ENCODE data around the gene PPP1R18. TPM values are rescaled to one million over a fixed set of nuclear protein-coding genes. Genes with fewer than 3 reads are reported as not detected.

Gene PPP1R18
- total and polyA plus RNA-seq, 2 experiments from 2014 or later: 67.8 to 108 TPM

GRCh38 chr6:30711758-30712380 lies 25.4 kb upstream of the PPP1R18 start:
- H3K4me1 ChIP-seq (ENCODE audit: insufficient read depth): peaks cover 5% of the 10 kb centered on the region; the same call in 1 of the 2 replicates
- H3K4me2 ChIP-seq (ENCODE audit: unreplicated experiment): no peak overlapping the region
- H3F3A ChIP-seq (ENCODE audit: insufficient read depth): no peaks in the 10 kb centered on the region
- H3K27ac ChIP-seq: no peak overlapping the region
- no peaks in the 10 kb centered on the region for H3K9me2 ChIP-seq (ENCODE audit: insufficient read depth)
- H3K9ac ChIP-seq: no peak overlapping the region
- no peak overlapping the region for H2AFZ ChIP-seq
- WGBS, 2 experiments (ENCODE audit: low coverage in 1 of 2, low lambda C conversion rate in 2 of 2, missing lambda C conversion rate in 2 of 2): 89 to 100% methylated on average over 1 of the region's 1 CpG
- no peaks in the 10 kb centered on the region for H4K20me1 ChIP-seq (ENCODE audit: insufficient read depth)
- H3K79me2 ChIP-seq (ENCODE audit: insufficient read depth): peaks cover 27% of the 10 kb centered on the region
- no peak overlapping the region for H3K4me3 ChIP-seq
- H3K9me3 ChIP-seq (ENCODE audit: low read depth): no peaks in the 10 kb centered on the region
- TF ChIP-seq EZH2phosphoT487 (IDR thresholded peaks at IDR 0.05; ENCODE audit: insufficient read depth, low read depth) (no peak), EZH2 (IDR thresholded peaks at IDR 0.05; ENCODE audit: insufficient read depth, poor library complexity, severe bottlenecking) (no peak)
- in situ Hi-C loops (cut with MboI): no loop called here
- no peak for DNase-seq
- H3K27me3 ChIP-seq (replicated peaks; ENCODE audit: insufficient read depth): no peaks in the 10 kb centered on the region
- H3K36me3 ChIP-seq (ENCODE audit: low read depth): peaks cover 6% of the 10 kb centered on the region; the same call in 1 of the 2 replicates

- Histone ChIP-seq H3K4me1 (ENCODE audit: insufficient read depth) (no peaks in the 10 kb centered on the region), H3K9me2 (ENCODE audit: insufficient read depth) (no peaks in the 10 kb centered on the region), H3K9ac (no peak overlapping the region), H2AFZ (no peak overlapping the region), H3K36me3 (ENCODE audit: low read depth) (peaks cover 3% of the 10 kb centered on the region; the same call in 1 of the 2 replicates), H3K79me2 (ENCODE audit: insufficient read depth) (0 out of 2 replicates have a peak, but pooled peaks cover 1% of the 10 kb centered on the region), H3F3A (ENCODE audit: insufficient read depth) (no peaks in the 10 kb centered on the region), H3K27ac (no peak overlapping the region), H3K9me3 (ENCODE audit: low read depth) (no peaks in the 10 kb centered on the region), H4K20me1 (ENCODE audit: insufficient read depth) (no peaks in the 10 kb centered on the region), H3K4me2 (ENCODE audit: unreplicated experiment) (no peak overlapping the region), H3K27me3 (replicated peaks; ENCODE audit: insufficient read depth) (no peaks in the 10 kb centered on the region), H3K4me3 (no peak overlapping the region)
- DNase-seq: no peak
- WGBS, 2 experiments (ENCODE audit: low coverage in 1 of 2, low lambda C conversion rate in 2 of 2, missing lambda C conversion rate in 2 of 2): 94 to 95% methylated on average over 2 of the region's 2 CpGs
- in situ Hi-C loops (cut with MboI): no loop called here
- TF ChIP-seq EZH2phosphoT487 (IDR thresholded peaks at IDR 0.05; ENCODE audit: insufficient read depth, low read depth) (no peak), EZH2 (IDR thresholded peaks at IDR 0.05; ENCODE audit: insufficient read depth, poor library complexity, severe bottlenecking) (no peak)
These were observed 22.8 kb upstream of the PPP1R18 start for GRCh38 chr6:30709101-30709868.

- in situ Hi-C loops (cut with MboI): no loop called here
- WGBS, 2 experiments (ENCODE audit: low coverage in 1 of 2, low lambda C conversion rate in 2 of 2, missing lambda C conversion rate in 2 of 2): 94 to 99% methylated on average over 6 of the region's 6 CpGs
- H3K9ac ChIP-seq: no peak overlapping the region
These were observed 20.9 kb upstream of the PPP1R18 start for GRCh38 chr6:30707281-30707850.

GRCh38 chr6:30705620-30706019 lies 19.2 kb upstream of the PPP1R18 start:
- H3K4me2 ChIP-seq (ENCODE audit: unreplicated experiment): no peak overlapping the region
- no peaks in the 10 kb centered on the region for H3K9me3 ChIP-seq (ENCODE audit: low read depth)
- H3K27me3 ChIP-seq (replicated peaks; ENCODE audit: insufficient read depth): no peaks in the 10 kb centered on the region
- peaks cover 8% of the 10 kb centered on the region for H3K36me3 ChIP-seq (ENCODE audit: low read depth)
- WGBS, 2 experiments (ENCODE audit: low coverage in 1 of 2, low lambda C conversion rate in 2 of 2, missing lambda C conversion rate in 2 of 2): 94 to 97% methylated on average over 4 of the region's 4 CpGs
- TF ChIP-seq EZH2 (IDR thresholded peaks at IDR 0.05; ENCODE audit: insufficient read depth, poor library complexity, severe bottlenecking): no peak
- TF ChIP-seq EZH2phosphoT487 (IDR thresholded peaks at IDR 0.05; ENCODE audit: insufficient read depth, low read depth): no peak
- no peaks in the 10 kb centered on the region for H3K4me1 ChIP-seq (ENCODE audit: insufficient read depth)
- H3K4me3 ChIP-seq: no peak overlapping the region
- no peaks in the 10 kb centered on the region for H4K20me1 ChIP-seq (ENCODE audit: insufficient read depth)
- no peak overlapping the region for H3K9ac ChIP-seq
- in situ Hi-C loops (cut with MboI): no loop called here
- H2AFZ ChIP-seq: no peak overlapping the region
- no peak overlapping the region for H3K27ac ChIP-seq
- no peaks in the 10 kb centered on the region for H3K9me2 ChIP-seq (ENCODE audit: insufficient read depth)
- no peaks in the 10 kb centered on the region for H3F3A ChIP-seq (ENCODE audit: insufficient read depth)
- no peak for DNase-seq
- H3K79me2 ChIP-seq (ENCODE audit: insufficient read depth): no peaks in the 10 kb centered on the region

More at GRCh38 chr6:30707281-30707850, 20.9 kb upstream of the PPP1R18 start:
- H3K27ac ChIP-seq: no peak overlapping the region
- no peaks in the 10 kb centered on the region for H3K27me3 ChIP-seq (replicated peaks; ENCODE audit: insufficient read depth)
- TF ChIP-seq EZH2 (IDR thresholded peaks at IDR 0.05; ENCODE audit: insufficient read depth, poor library complexity, severe bottlenecking) (no peak), EZH2phosphoT487 (IDR thresholded peaks at IDR 0.05; ENCODE audit: insufficient read depth, low read depth) (no peak)
- no peaks in the 10 kb centered on the region for H4K20me1 ChIP-seq (ENCODE audit: insufficient read depth)
- H3K4me1 ChIP-seq (ENCODE audit: insufficient read depth): no peaks in the 10 kb centered on the region
- no peaks in the 10 kb centered on the region for H3F3A ChIP-seq (ENCODE audit: insufficient read depth)
- no peak for DNase-seq
- no peak overlapping the region for H3K4me2 ChIP-seq (ENCODE audit: unreplicated experiment)
- H3K9me3 ChIP-seq (ENCODE audit: low read depth): no peaks in the 10 kb centered on the region
- H3K79me2 ChIP-seq (ENCODE audit: insufficient read depth): no peaks in the 10 kb centered on the region
- H2AFZ ChIP-seq: no peak overlapping the region
- peaks cover 3% of the 10 kb centered on the region; the same call in 1 of the 2 replicates for H3K36me3 ChIP-seq (ENCODE audit: low read depth)
- no peak overlapping the region for H3K4me3 ChIP-seq
- no peaks in the 10 kb centered on the region for H3K9me2 ChIP-seq (ENCODE audit: insufficient read depth)

All from GM23248 (cell line).